HepG2 (cell line): ENCODE results near the gene VPS54. TPM values are rescaled to one million over a fixed set of nuclear protein-coding genes. Genes with fewer than 3 reads are reported as not detected.
A peak's percentile ranks its signal among the peaks of the same experiment; 100 is the strongest.

ENCODE experiments used
- AKAP8 ChIP-seq: sonication (generic); formaldehyde crosslinking; IDR thresholded peaks from 2 replicates; pipeline ENCODE4 v1.5.1; 2020; ENCODE audit warnings: mild to moderate bottlenecking, missing genetic modification reagents
- ATRX ChIP-seq: sonication (generic); formaldehyde crosslinking; IDR thresholded peaks from 2 replicates; pipeline ENCODE4 v1.4.0; 2020; ENCODE audit warnings: missing genetic modification reagents, borderline replicate concordance
- BRD4 ChIP-seq: sonication (generic); formaldehyde crosslinking; IDR thresholded peaks from 2 replicates; pipeline ENCODE4 v1.4.0; 2020; ENCODE audit warnings: missing genetic modification reagents
- CEBPB ChIP-seq: IDR thresholded peaks from 2 replicates; pipeline ENCODE4 v1.6.1; 2011; ENCODE audit warnings: low read depth, low read length, improper control_type of control experiment, borderline replicate concordance
- FOXA3 ChIP-seq: IDR thresholded peaks from 2 replicates; pipeline ENCODE4 v1.6.1; 2016; ENCODE audit warnings: missing genetic modification reagents, missing compliant biosample characterization
- HNRNPLL ChIP-seq: fragments of 200-400 bp; formaldehyde crosslinking; IDR thresholded peaks from 2 replicates; pipeline ENCODE4 v1.6.1; 2017; ENCODE audit warnings: mild to moderate bottlenecking, low read depth, low read length; ENCODE audit not compliant: poor library complexity, severe bottlenecking
- KDM5A ChIP-seq: fragments of 200-600 bp; sonication (generic); IDR thresholded peaks from 2 replicates; pipeline ENCODE4 v1.7.0; 2018; ENCODE audit warnings: antibody characterized with exemption, mild to moderate bottlenecking, low read length, borderline replicate concordance
- KLF12 ChIP-seq: sonication (generic); formaldehyde crosslinking; IDR thresholded peaks from 2 replicates; pipeline ENCODE4 v1.4.0; 2020; ENCODE audit warnings: missing genetic modification reagents, borderline replicate concordance
- MBD4 ChIP-seq: IDR thresholded peaks from 2 replicates; pipeline ENCODE4 v1.6.1; 2012; ENCODE audit warnings: low read length, inconsistent platforms, borderline replicate concordance
- MTA3 ChIP-seq: sonication (generic); formaldehyde crosslinking; IDR thresholded peaks from 2 replicates; pipeline ENCODE4 v1.4.0; 2020; ENCODE audit warnings: missing genetic modification reagents
- MYC ChIP-seq: sonication (generic); formaldehyde crosslinking; IDR thresholded peaks from 2 replicates; pipeline ENCODE4 v1.9.0; 2021; ENCODE audit warnings: missing genetic modification reagents, borderline replicate concordance
- PBX2 ChIP-seq: IDR thresholded peaks from 2 replicates; pipeline ENCODE4 v1.6.1; 2016; ENCODE audit warnings: control low read depth
- PITX1 ChIP-seq: sonication (generic); formaldehyde crosslinking; IDR thresholded peaks from 2 replicates; pipeline ENCODE4 v1.5.1; 2020; ENCODE audit warnings: mild to moderate bottlenecking, missing genetic modification reagents
- RFXANK ChIP-seq: IDR thresholded peaks from 2 replicates; pipeline ENCODE4 v1.6.1; 2016
- SNRNP70 ChIP-seq: fragments of 200-400 bp; formaldehyde crosslinking; IDR thresholded peaks from 2 replicates; pipeline ENCODE4 v1.6.1; 2017; ENCODE audit warnings: mild to moderate bottlenecking, low read depth, low read length, moderate library complexity
- ZBTB39 ChIP-seq: sonication (generic); formaldehyde crosslinking; IDR thresholded peaks from 2 replicates; pipeline ENCODE4 v1.5.0; 2020; ENCODE audit warnings: missing genetic modification reagents
- ZFYVE20 ChIP-seq: sonication (generic); formaldehyde crosslinking; IDR thresholded peaks from 2 replicates; pipeline ENCODE4 v1.8.0; 2023; ENCODE audit warnings: low read depth, mild to moderate bottlenecking, moderate library complexity, missing genetic modification reagents, borderline replicate concordance
- ZHX1 ChIP-seq: sonication (generic); formaldehyde crosslinking; IDR thresholded peaks from 2 replicates; pipeline ENCODE4 v1.8.1; 2022; ENCODE audit warnings: low read depth, mild to moderate bottlenecking, missing genetic modification reagents
- ZNF235 ChIP-seq: sonication (generic); formaldehyde crosslinking; IDR thresholded peaks from 2 replicates; pipeline ENCODE4 v1.8.1; 2023; ENCODE audit warnings: mild to moderate bottlenecking, missing genetic modification reagents, borderline replicate concordance
- ZNF326 ChIP-seq: sonication (generic); formaldehyde crosslinking; IDR thresholded peaks from 2 replicates; pipeline ENCODE4 v1.4.0; 2020; ENCODE audit warnings: missing genetic modification reagents, borderline replicate concordance
- ZNF329 ChIP-seq: sonication (generic); formaldehyde crosslinking; IDR thresholded peaks from 2 replicates; pipeline ENCODE4 v1.9.0; 2021; ENCODE audit warnings: low read depth, mild to moderate bottlenecking, missing genetic modification reagents
- ZNF557 ChIP-seq: sonication (generic); formaldehyde crosslinking; IDR thresholded peaks from 2 replicates; pipeline ENCODE4 v1.4.0; 2020; ENCODE audit warnings: missing genetic modification reagents
- ZNF75D ChIP-seq: sonication (generic); formaldehyde crosslinking; IDR thresholded peaks from 2 replicates; pipeline ENCODE4 v1.8.1; 2023; ENCODE audit warnings: missing genetic modification reagents, mild to moderate bottlenecking, borderline replicate concordance
- ZNF773 ChIP-seq: sonication (generic); formaldehyde crosslinking; IDR thresholded peaks from 2 replicates; pipeline ENCODE4 v1.4.0; 2020; ENCODE audit warnings: missing genetic modification reagents, borderline replicate concordance
- polyA plus RNA-seq, 8 experiments: library from polyadenylated mRNA; depleted of rRNA in 3 of 8; stranded (reverse) in 7 of 8; unstranded in 1 of 8; fragments of >200 nt; fragmentation: Illumina TruSeq in 4 of 8; extraction: Trizol in 4 of 8; gene quantifications; 2 replicates each; pipeline versions ENCODE4 v1.2.1 to v1.2.3, GENCODE V29; 2011 to 2016; ENCODE audit warnings: low read depth in 4 of 8, missing spikeins in 1 of 8, mixed read lengths in 1 of 8; ENCODE audit not compliant: insufficient read depth in 1 of 8
- total RNA-seq, 5 experiments: library from RNA; depleted of rRNA; stranded (reverse); fragments of >200 nt; fragmentation: Illumina TruSeq; extraction: Trizol; gene quantifications; 2 replicates each; pipeline ENCODE4 v1.2.3, GENCODE V29; 2016; ENCODE audit warnings: low read depth in 1 of 5

The VPS54 gene
- total and polyA plus RNA-seq, 2 of the 13 experiments (the other 11 are each of a cell fraction or from before 2014, with no cell fraction given): 64.7 to 77.5 TPM

GRCh38 chr2:64019083-64019974, at the start of gene VPS54 (continued):
- TF ChIP-seq AKAP8: no peak
- TF ChIP-seq PBX2 (CRISPR knock-in tag): no peak
- no peak for TF ChIP-seq SNRNP70
- no peak for TF ChIP-seq ZBTB39
- TF ChIP-seq ZNF235: no peak
- no peak for TF ChIP-seq ZNF326 (CRISPR knock-in tag)
- no peak for TF ChIP-seq MTA3 (CRISPR knock-in tag)
- no peak for TF ChIP-seq ZNF773 (CRISPR knock-in tag)
- TF ChIP-seq MBD4: no peak
- no peak for TF ChIP-seq CEBPB
- peak; percentile 76; the same call in 1 of the 2 replicates for TF ChIP-seq RFXANK (CRISPR knock-in tag)
- peak; percentile 45; the same call in 1 of the 2 replicates for TF ChIP-seq KDM5A
- peak; percentile 74 for TF ChIP-seq ZNF329 (CRISPR knock-in tag)
- no peak for TF ChIP-seq ZNF557 (CRISPR knock-in tag)
- no peak for TF ChIP-seq ZHX1 (CRISPR knock-in tag)
- TF ChIP-seq ZFYVE20 (CRISPR knock-in tag): no peak
- TF ChIP-seq KLF12: no peak
- TF ChIP-seq ATRX (CRISPR knock-in tag): no peak
- peak; percentile 28 for TF ChIP-seq FOXA3 (CRISPR knock-in tag)
- peak; percentile 83 for TF ChIP-seq MYC (CRISPR knock-in tag)
- peak; percentile 70; the same call in 1 of the 2 replicates for TF ChIP-seq PITX1 (CRISPR knock-in tag)
- no peak for TF ChIP-seq ZNF75D (CRISPR knock-in tag)
- peak; percentile 72 for TF ChIP-seq BRD4 (CRISPR knock-in tag)
- TF ChIP-seq HNRNPLL: peak; percentile 87
